Right cardiac atrium (tissue), 5 donors: ENCODE results near the gene LYPD5. TPM values are rescaled to one million over a fixed set of nuclear protein-coding genes. Genes with fewer than 3 reads are reported as not detected.

Experiments used
- ATAC-seq, 2 donors: fragments of 200-7000 bp; cut with Tn5 transposase; one replicate each; pipeline versions ENCODE4 v1.8.0 to v1.9.1; 2020; ENCODE audit warnings: moderate library complexity in 2 of 2, mild to moderate bottlenecking in 1 of 2
- DNase-seq, 3 donors: peaks; one replicate each; pipeline ENCODE4 v3.0.0-alpha.2; 2020
- H3K27ac ChIP-seq: one replicate; pipeline ENCODE4 v1.5.1; 2013; ENCODE audit warnings: mild to moderate bottlenecking, low read length, control low read depth, moderate library complexity
- H3K27me3 ChIP-seq: one replicate; pipeline ENCODE4 v1.6.1; 2013; ENCODE audit not compliant: control insufficient read depth, insufficient read depth
- H3K4me1 ChIP-seq: one replicate; pipeline ENCODE4 v1.6.1; 2013; ENCODE audit warnings: low read length; ENCODE audit not compliant: control insufficient read depth, insufficient read depth
- H3K4me3 ChIP-seq: one replicate; pipeline ENCODE4 v1.5.1; 2013; ENCODE audit warnings: low read length, control low read depth
- H3K9me3 ChIP-seq: one replicate; pipeline ENCODE4 v1.6.1; 2013; ENCODE audit warnings: low read length; ENCODE audit not compliant: control insufficient read depth
- WGBS: extraction: QIAGEN DNeasy Blood & Tissue Kit; methylation state at CpG from one replicate; pipeline ENCODE4 v1.1.7; 2013; 5-methylcytosine and 5-hydroxymethylcytosine counted together
- intact Hi-C, 4 donors: fragments of 100-400 bp; cut with DNase I; formaldehyde crosslinking; loops; one replicate each; pipeline versions ENCODE4 v1.11.0 to v1.14.0; 2022 to 2023
- polyA plus RNA-seq: library from polyadenylated mRNA; stranded (reverse); fragments of 200-250 nt; gene quantifications from one replicate; pipeline ENCODE4 v1.2.3, GENCODE V29; 2013
- total RNA-seq, 4 donors: library from RNA; stranded (reverse); fragmentation: NEBNext Ultra II Directional; extraction: Animal tissue kit (Norgen Biotek cat#: 25700); gene quantifications; one replicate each; pipeline ENCODE4 v1.2.1, GENCODE V29; 2021
- donor health status: healthy with polysubstance abuse.
- donor health status: DM: no; HTN: yes; CAD: no.
- donor health status: DM: no; HTN: no; CAD: no.
- donor health status: DM: no; HTN: yes; CAD: no; lungs with severe emphysema.
- donor health status: DM: yes; HTN: yes; CAD: no.

LYPD5 gene
- total and polyA plus RNA-seq, 5 donors: 0.28 to 2.5 (median 0.60) TPM

DNA sequence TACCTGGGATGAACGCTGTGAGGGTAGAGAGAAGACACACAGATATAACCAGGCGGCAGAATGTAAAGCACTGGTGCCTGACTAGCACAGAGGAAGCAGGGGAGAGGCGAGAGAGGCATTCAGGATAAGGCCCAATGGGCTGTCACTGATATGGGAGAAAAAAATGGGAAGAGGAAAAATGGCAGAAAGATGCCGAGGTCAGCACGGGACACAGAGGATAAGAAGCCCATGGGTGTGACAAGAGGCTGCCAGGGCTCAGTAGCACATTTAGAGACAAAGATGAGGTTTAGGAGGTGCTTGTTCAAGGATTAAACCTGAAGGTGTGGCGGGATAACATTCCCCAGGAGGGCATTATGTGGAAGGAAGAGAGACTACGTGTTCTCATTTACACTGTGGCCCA, 53.1 kb downstream of the LYPD5 start:
- intact Hi-C loops: loop anchor here in 1 of 4 donors (5.0 kb wide), 1 partner anchor 33 kb away; the partner anchor contains the start of gene KCNN4
- ATAC-seq: no peak

DNA sequence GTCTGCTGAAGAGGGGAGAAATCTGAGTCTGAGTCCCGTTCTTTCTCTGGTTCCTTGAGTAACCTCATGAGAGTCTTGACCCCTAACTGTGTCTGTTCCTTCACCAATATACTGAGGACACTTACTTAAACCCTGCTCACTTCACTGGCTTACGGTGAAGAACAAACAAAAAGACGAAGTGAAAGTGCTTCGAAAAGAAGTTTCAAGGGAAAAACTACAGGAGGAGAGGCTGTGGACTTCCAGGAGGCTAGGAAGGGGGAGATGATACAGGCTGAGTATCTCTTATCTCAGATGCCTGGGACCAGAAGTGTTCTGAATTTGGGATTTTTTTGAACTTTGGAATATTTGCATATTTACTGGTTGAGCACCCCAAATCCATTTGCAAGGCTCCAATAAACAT, 53.6 kb downstream of the LYPD5 start:
- Histone ChIP-seq H3K27ac (no peak overlapping the region), H3K4me1 (no peaks in the 10 kb centered on the region), H3K4me3 (no peak overlapping the region), H3K9me3 (no peaks in the 10 kb centered on the region), H3K27me3 (no peaks in the 10 kb centered on the region)
- intact Hi-C loops: loop anchor here in 1 of 4 donors (5.0 kb wide), 1 partner anchor 34 kb away; the partner anchor contains the start of gene KCNN4
- WGBS: 80% methylated on average over 4 of the region's 4 CpGs
- no peak for ATAC-seq
- DNase-seq: no peak

More for the DNA sequence above, 53.1 kb downstream of the LYPD5 start:
- Histone ChIP-seq H3K4me1 (no peaks in the 10 kb centered on the region), H3K9me3 (no peaks in the 10 kb centered on the region), H3K4me3 (no peak overlapping the region), H3K27me3 (no peaks in the 10 kb centered on the region), H3K27ac (no peak overlapping the region)
- no peak for DNase-seq
- WGBS: 70% methylated on average over 7 of the region's 7 CpGs

DNA sequence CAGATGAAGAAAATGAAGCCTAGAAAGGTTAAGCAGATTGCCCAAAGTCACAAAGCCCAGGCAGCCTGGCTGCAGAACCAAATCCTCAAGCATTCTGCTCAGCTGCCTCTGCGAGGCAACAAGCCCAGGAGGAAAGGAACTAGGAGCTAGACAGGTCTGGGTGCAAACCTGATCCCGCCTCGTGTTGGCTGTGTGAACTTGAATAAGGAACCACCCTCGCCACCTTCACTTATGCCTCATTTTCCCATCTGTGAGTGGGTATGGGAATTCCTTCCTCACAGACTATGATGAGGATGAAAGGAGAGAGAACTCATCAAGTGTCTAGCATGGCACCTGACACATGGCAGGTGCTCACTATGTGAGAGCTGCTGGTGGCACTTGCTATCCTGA, 54.0 kb downstream of the LYPD5 start:
- H3K9me3 ChIP-seq: no peaks in the 10 kb centered on the region
- WGBS: 92% methylated on average over 4 of the region's 4 CpGs
- no peaks in the 10 kb centered on the region for H3K4me1 ChIP-seq
- no peak overlapping the region for H3K27ac ChIP-seq
- no peak overlapping the region for H3K4me3 ChIP-seq
- intact Hi-C loops: loop anchor here in 1 of 4 donors (5.0 kb wide), 1 partner anchor 34 kb away; the partner anchor contains the start of gene KCNN4
- DNase-seq (no peak), ATAC-seq (no peak)
- no peaks in the 10 kb centered on the region for H3K27me3 ChIP-seq

DNA sequence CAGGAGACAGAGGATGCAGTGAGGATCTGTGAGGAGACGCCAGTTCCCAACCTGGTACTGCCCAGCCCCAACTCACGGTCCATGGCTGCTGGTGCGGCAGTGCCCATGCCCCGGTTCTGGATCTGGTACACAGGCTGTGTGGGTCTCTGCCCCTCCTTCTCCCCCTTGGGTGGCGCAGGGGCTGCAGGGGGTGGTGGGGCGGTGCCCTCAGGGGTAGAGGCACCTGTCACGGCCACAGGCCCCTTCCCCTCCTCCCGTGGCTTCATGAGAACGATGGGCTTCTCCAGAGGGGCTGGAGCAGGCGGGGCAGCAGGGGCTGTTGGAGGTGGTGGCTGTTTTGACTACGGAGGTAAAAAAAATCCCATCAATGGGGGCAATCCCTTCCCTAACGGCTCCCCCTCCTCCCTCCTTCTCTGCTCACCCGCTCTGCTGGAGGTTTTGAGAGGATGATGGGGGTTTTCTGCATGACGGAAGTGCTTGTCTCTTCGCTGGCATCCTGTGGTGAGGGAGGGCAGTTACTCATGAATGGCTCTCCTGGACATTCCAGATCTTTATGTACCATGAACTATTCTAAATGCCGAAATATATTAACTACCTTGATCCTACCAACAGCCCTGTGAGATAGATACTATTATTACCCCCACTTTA, 54.6 kb downstream of the LYPD5 start:
- no peaks in the 10 kb centered on the region for H3K4me1 ChIP-seq
- no peaks in the 10 kb centered on the region for H3K27me3 ChIP-seq
- intact Hi-C loops: loop anchor here in 1 of 4 donors (5.0 kb wide), 1 partner anchor 35 kb away; the partner anchor contains the start of gene KCNN4
- H3K9me3 ChIP-seq: no peaks in the 10 kb centered on the region
- DNase-seq (no peak), ATAC-seq (no peak)
- H3K27ac ChIP-seq: no peak overlapping the region
- 83% methylated on average over 16 of the region's 16 CpGs for WGBS
- H3K4me3 ChIP-seq: no peak overlapping the region

Other genes starting within 250 kb of the LYPD5 start
- 10 to 100 TPM; 13.5 to 17.1 (median 15.6) TPM for gene XRCC1, start 226.9 kb downstream of the LYPD5 start, total RNA-seq
- 11.2 TPM for gene XRCC1, start 226.9 kb downstream of the LYPD5 start, polyA plus RNA-seq
- gene PINLYP, start 226.6 kb downstream of the LYPD5 start, total RNA-seq: 1 to 10 TPM; 3.8 to 6.8 (median 4.9) TPM
- gene PINLYP, start 226.6 kb downstream of the LYPD5 start, polyA plus RNA-seq: 9.8 TPM
- 10 to 100 TPM; 19.4 to 29.2 (median 24.7) TPM for gene IRGQ, start 206.3 kb downstream of the LYPD5 start, total RNA-seq
- gene IRGQ, start 206.3 kb downstream of the LYPD5 start, polyA plus RNA-seq: 9.4 TPM
- 10 to 100 TPM; 11.5 to 15.4 (median 13.0) TPM for gene ZNF576, start 205.9 kb downstream of the LYPD5 start, total RNA-seq
- 11.6 TPM for gene ZNF576, start 205.9 kb downstream of the LYPD5 start, polyA plus RNA-seq
- gene SRRM5, start 190.4 kb downstream of the LYPD5 start, total RNA-seq: under 1 TPM in 3 of 4 donors, not detected in 1; 0.23 to 0.29 (median 0.28) TPM
- gene SRRM5, start 190.4 kb downstream of the LYPD5 start, polyA plus RNA-seq: 0.34 TPM
- 10 to 100 TPM; 41.4 to 50.6 (median 45.7) TPM for gene ZNF428, start 182.8 kb downstream of the LYPD5 start, total RNA-seq
- gene ZNF428, start 182.8 kb downstream of the LYPD5 start, polyA plus RNA-seq: 65.0 TPM
- 10 to 100 TPM; 12.4 to 15.9 (median 14.1) TPM for gene CADM4, start 162.6 kb downstream of the LYPD5 start, total RNA-seq
- 17.6 TPM for gene CADM4, start 162.6 kb downstream of the LYPD5 start, polyA plus RNA-seq
- 10 to 100 TPM in 1 of 4 donors, 1 to 10 TPM in 3; 4.6 to 15.4 (median 7.1) TPM for gene PLAUR, start 132.3 kb downstream of the LYPD5 start, total RNA-seq
- 7.9 TPM for gene PLAUR, start 132.3 kb downstream of the LYPD5 start, polyA plus RNA-seq
- not detected for gene IRGC, start 86.4 kb downstream of the LYPD5 start, total RNA-seq
- not detected for gene IRGC, start 86.4 kb downstream of the LYPD5 start, polyA plus RNA-seq
- 10 to 100 TPM; 14.8 to 21.0 (median 15.8) TPM for gene SMG9, start 47.5 kb downstream of the LYPD5 start, total RNA-seq
- 11.7 TPM for gene SMG9, start 47.5 kb downstream of the LYPD5 start, polyA plus RNA-seq
- 1 to 10 TPM in 1 of 4 donors, under 1 TPM in 2, not detected in 1; 0.26 to 1.4 (median 0.32) TPM for gene KCNN4, start 21.5 kb downstream of the LYPD5 start, total RNA-seq
- gene KCNN4, start 21.5 kb downstream of the LYPD5 start, polyA plus RNA-seq: 0.34 TPM
- 10 to 100 TPM; 10.7 to 13.8 (median 11.3) TPM for gene ZNF283, start 24.9 kb upstream of the LYPD5 start, total RNA-seq
- gene ZNF283, start 24.9 kb upstream of the LYPD5 start, polyA plus RNA-seq: 4.7 TPM
- gene ZNF404, start 81.5 kb upstream of the LYPD5 start, total RNA-seq: 10 to 100 TPM in 1 of 4 donors, 1 to 10 TPM in 3; 6.2 to 11.3 (median 6.8) TPM
- gene ZNF404, start 81.5 kb upstream of the LYPD5 start, polyA plus RNA-seq: 12.2 TPM
- 1 to 10 TPM; 8.1 to 9.0 (median 8.6) TPM for gene ZNF45, start 132.8 kb upstream of the LYPD5 start, total RNA-seq
- 2.7 TPM for gene ZNF45, start 132.8 kb upstream of the LYPD5 start, polyA plus RNA-seq
- gene ZNF221, start 148.8 kb upstream of the LYPD5 start, total RNA-seq: 1 to 10 TPM; 4.5 to 7.3 (median 5.8) TPM
- 2.9 TPM for gene ZNF221, start 148.8 kb upstream of the LYPD5 start, polyA plus RNA-seq
- 10 to 100 TPM in 1 of 4 donors, 1 to 10 TPM in 3; 6.9 to 11.5 (median 7.4) TPM for gene ZNF155, start 181.7 kb upstream of the LYPD5 start, total RNA-seq
- 6.0 TPM for gene ZNF155, start 181.7 kb upstream of the LYPD5 start, polyA plus RNA-seq
- gene ZNF230, start 200.5 kb upstream of the LYPD5 start, total RNA-seq: 1 to 10 TPM; 3.4 to 4.2 (median 3.7) TPM
- gene ZNF230, start 200.5 kb upstream of the LYPD5 start, polyA plus RNA-seq: 1.9 TPM
- gene ZNF222, start 222.9 kb upstream of the LYPD5 start, total RNA-seq: 1 to 10 TPM; 3.6 to 4.6 (median 4.0) TPM
- gene ZNF222, start 222.9 kb upstream of the LYPD5 start, polyA plus RNA-seq: 3.8 TPM
- 1 to 10 TPM; 3.2 to 5.9 (median 4.5) TPM for gene ZNF223, start 249.6 kb upstream of the LYPD5 start, total RNA-seq
- gene ZNF223, start 249.6 kb upstream of the LYPD5 start, polyA plus RNA-seq: 3.6 TPM